Suprapubic skin (tissue), 3 donors: Measurements from ENCODE around the gene A3GALT2.

ENCODE experiments used
- POLR2AphosphoS5 ChIP-seq, 3 donors: sonication (generic); formaldehyde crosslinking; IDR thresholded peaks; one replicate each; pipeline ENCODE4 v1.6.1; 2017; ENCODE audit warnings: antibody characterized with exemption in 3 of 3
- TF ChIP-seq, protein P1 (sequence below), 2 donors: fragments of 200-600 bp in 1 of 2; fragments of 450-650 bp in 1 of 2; sonication (generic) in 1 of 2; IDR thresholded peaks; one replicate each; pipeline ENCODE4 v1.5.1; 2016 to 2019; ENCODE audit warnings: antibody characterized with exemption in 2 of 2, mild to moderate bottlenecking in 1 of 2, moderate library complexity in 1 of 2

DNA sequence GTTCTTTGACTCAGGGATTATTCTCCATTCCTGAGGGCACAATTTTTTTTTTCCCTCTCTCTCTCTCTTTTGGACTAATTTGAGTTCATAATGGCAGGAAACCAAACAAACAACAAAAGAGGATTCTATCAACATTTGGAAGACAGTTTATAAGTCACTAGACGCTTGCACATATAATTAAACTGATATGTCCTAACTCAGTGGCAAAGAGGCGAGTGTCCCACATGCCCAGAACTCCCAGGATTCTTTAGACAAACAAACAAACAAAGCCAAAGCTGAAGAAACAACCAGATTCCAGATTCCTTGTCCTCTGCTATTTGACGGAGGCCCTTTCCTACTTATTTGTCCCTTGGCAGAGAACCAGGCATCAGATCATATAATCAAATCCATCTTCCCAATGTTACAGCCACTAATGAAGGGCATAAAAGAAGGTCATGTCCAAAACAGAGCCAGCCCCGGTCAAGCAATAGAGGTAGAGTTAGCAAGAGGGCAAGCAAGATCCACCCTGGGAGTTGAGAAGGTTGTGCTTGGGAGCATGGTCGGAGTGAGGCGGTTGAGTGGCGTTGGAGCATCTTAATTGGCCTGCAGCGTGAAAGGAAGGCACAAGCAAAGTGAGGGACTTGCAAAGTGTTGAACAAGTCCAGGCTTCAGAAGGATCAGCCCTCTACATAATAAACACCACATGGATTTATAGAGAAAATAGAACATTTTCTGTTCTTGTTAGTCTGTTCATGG is 34.3 kb downstream of the A3GALT2 start:
- TF ChIP-seq, protein P1, sequence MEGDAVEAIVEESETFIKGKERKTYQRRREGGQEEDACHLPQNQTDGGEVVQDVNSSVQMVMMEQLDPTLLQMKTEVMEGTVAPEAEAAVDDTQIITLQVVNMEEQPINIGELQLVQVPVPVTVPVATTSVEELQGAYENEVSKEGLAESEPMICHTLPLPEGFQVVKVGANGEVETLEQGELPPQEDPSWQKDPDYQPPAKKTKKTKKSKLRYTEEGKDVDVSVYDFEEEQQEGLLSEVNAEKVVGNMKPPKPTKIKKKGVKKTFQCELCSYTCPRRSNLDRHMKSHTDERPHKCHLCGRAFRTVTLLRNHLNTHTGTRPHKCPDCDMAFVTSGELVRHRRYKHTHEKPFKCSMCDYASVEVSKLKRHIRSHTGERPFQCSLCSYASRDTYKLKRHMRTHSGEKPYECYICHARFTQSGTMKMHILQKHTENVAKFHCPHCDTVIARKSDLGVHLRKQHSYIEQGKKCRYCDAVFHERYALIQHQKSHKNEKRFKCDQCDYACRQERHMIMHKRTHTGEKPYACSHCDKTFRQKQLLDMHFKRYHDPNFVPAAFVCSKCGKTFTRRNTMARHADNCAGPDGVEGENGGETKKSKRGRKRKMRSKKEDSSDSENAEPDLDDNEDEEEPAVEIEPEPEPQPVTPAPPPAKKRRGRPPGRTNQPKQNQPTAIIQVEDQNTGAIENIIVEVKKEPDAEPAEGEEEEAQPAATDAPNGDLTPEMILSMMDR (IDR thresholded peaks at IDR 0.05) = no peak
- no peak for TF ChIP-seq POLR2AphosphoS5 (IDR thresholded peaks at IDR 0.05)
